GM18861 (cell line): ENCODE data around the gene ARHGAP44.

Experiments used
- ATAC-seq: cut with Tn5 transposase; IDR thresholded peaks from one replicate; pipeline ENCODE4 v1.9.1; 2021; ENCODE audit not compliant: unreplicated experiment

ARHGAP44 gene

DNA sequence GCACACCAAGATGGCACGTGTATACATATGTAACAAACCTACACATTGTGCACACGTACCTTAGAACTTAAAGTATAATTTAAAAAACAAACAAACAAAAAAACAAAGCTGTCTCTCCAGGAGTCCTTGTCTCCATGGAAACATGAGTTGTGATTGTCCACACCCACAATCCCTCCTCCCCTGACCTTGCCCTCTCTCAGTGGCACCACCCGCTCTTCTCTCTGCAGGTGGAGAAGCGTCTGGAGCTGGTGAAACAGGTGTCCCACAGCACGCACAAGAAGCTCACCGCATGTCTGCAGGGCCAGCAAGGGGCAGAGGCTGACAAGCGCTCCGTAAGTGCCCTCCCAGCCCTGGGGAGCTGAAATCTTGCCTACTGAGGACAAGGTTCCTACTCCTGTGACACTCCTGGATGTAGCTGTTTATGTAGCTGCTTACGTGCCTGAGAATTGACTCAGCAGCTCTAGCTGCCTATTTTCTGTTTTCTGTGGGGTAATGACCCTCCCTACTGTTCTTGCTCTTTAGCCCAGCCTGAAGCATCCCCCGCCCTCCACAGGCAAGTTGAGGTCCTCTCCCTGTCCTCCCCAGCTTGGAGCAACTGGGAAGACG lies 107.0 kb downstream of the ARHGAP44 start:
- ATAC-seq: no peak

DNA sequence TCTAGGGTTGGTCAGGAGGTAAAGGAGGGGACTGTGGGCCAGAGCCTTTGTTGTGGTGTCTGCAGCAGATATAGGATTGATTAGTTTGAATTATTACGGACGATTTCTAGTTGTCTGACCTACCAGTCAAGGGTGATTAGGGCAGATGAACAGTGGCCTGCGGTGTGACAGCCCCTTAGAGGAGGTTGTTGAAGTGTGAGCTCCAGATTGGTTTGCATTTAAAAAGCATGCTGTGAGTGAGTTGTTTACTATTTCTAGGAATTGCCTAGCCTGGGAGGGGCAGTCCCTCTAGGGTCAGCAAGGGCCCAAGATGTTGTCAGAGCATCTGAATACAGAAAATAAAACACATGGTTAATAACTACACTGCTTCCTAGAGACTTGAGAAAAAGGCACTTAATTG lies 108.8 kb downstream of the ARHGAP44 start:
- no peak for ATAC-seq

GRCh38 chr17:12899604-12900003 lies 110.3 kb downstream of the ARHGAP44 start:
- no peak for ATAC-seq

GRCh38 chr17:12900474-12900873 lies 111.2 kb downstream of the ARHGAP44 start:
- no peak for ATAC-seq

- no peak for ATAC-seq
These were observed 112.7 kb downstream of the ARHGAP44 start for GRCh38 chr17:12902046-12902445.

DNA sequence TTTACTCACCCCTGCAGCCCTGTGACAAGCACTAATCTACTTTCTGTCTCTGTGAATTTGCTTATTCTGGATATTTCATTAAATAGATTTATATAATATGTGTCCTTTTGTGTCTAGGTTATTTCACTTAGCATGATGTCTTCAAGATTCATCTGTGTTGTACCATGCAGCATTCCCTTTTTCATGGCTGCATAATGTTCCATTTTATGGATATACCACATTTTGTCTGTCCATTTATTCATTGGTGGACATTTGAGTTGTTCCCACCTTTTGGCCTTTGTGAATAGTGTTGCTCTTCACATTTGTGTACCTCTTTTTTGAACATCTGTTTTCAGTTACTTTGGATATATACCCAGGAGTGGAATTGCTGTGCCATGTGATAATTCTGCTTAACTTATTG lies 118.2 kb downstream of the ARHGAP44 start:
- no peak for ATAC-seq

- ATAC-seq: peak; percentile 79
These were observed 119.7 kb downstream of the ARHGAP44 start for GRCh38 chr17:12909046-12909445.

GRCh38 chr17:12909511-12909910 lies 120.2 kb downstream of the ARHGAP44 start:
- no peak for ATAC-seq

DNA sequence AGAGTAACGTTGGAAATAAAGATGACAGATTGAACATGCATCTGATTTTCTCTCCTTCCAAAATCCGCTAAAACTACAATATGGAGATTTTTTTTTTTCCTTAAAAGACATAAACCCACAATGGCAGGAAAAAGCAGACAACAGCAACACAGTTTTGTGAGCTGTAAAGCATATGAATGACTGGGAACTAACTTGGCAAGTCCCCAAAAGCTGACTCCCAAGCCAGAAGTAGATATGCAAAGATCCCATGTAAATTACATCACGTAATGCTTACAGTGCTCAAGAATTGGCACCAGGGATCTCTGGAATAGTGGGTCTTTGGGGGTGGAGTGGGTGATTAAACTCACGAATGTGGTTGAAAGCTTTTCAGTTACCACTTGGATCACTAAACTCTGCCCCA lies 121.9 kb downstream of the ARHGAP44 start:
- ATAC-seq: no peak

DNA sequence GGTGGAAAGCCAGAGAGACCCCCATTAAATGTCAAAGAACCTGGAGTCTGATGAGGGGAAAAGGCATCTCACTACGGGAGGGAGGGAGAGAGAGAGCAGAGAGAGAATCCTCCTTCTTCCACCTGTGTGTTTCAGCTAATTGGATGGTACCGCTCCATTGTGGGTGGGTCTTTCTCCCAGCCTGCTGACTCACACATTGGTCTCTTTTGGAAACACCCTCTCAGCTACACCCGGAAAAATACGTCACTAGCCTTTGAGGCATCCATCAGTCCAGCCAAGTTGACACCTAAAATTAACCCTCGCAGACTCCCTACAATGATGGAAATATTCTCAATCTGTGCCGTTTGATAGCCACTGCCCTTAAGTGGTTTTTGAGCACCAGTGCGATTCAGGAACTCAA lies 128.1 kb downstream of the ARHGAP44 start:
- no peak for ATAC-seq

DNA sequence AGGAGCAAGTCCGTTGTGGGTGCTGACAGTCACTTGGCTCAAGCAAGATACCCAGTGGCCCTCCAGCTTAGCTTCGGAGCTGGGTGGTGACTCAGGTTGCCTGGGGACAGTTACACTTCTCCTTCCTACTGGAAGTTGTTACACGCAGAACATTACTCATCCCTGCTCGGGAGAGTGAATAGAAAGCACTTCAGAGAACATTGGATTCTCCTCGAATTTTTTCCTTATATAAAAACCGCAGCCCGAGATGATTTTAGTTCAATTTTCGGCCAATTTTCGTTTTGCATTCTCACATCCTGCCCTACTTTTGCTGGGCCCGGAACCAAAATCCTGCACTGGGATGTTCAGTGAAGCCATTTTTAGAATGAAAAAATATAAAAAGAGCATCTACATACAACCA lies 128.8 kb downstream of the ARHGAP44 start:
- ATAC-seq: no peak

DNA sequence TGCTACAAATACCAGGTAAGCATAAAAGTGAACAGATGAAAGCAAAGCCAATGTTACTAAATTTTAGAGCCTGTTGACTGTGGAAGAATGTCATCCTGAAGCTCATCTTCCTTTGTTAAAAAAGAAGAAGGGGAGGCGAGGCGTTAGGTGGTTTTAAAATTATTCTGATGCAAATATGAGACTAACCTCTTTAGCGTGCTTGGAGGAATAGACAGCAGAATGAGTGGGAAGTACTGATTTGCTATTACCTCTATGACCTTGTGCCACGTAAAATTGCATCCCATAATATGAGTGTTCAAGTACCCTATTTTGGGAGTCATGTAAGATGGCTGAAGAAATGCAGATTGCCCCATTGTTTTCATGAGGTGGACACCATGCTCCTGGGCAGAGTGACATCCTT lies 132.8 kb downstream of the ARHGAP44 start:
- ATAC-seq: no peak

DNA sequence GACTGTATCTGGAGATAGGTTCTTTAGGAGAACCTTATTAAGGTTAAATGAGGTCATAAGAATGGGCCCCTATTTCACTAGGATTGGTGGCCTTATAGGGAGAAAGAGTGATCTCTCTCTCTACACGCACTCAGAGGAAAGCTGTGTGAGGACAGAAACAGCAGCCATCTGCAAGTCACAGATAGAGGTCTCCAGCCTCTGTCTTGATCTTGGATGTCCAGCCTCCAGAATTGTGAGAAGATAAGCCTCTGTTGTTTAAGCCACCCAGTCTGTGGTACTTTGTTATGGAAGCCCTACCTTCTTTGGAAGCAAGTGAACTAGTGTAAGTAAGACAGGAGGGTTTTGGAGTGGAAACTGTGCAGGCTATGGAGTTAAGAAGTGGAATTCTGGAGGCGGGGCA lies 135.3 kb downstream of the ARHGAP44 start:
- no peak for ATAC-seq

DNA sequence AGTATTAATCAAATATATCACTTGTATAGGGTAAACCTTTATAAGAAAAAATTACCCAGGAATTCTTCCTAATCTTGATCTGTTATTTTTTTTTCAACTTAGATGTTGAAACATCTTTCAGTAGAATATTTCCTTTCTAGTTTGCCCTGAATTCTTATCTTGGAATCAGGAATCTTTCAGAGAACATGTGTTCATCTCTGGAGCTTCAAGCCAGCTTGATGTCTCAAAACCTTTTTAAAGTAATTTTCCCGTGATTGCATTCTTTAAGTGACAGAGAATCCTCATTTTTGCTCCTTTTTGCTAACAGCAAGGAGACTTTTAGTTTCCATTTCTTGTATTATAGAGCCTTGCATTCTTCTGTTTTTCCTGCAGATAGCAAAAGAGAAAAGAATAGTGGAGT lies 137.7 kb downstream of the ARHGAP44 start:
- no peak for ATAC-seq

GRCh38 chr17:12927541-12928425 lies 138.5 kb downstream of the ARHGAP44 start:
- no peak for ATAC-seq

DNA sequence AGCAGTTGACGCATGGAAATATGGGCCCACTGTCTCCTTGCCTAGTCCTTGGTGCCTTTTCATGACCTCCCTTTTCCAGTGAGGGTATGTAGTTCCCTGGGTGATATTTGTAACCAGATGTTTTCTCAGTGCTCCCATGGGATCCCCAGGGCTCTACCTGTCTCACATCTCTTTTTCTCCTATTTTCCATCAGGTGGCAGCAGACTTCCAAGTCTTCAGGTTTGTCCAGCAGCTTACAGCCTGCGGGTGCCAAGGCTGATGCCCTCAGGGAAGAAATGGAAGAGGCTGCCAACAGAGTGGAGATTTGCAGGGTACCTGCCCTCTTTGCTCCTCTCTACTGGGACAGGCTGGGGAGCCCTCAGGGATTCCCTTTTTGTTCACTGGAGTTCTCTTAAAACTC lies 139.4 kb downstream of the ARHGAP44 start:
- ATAC-seq: no peak

DNA sequence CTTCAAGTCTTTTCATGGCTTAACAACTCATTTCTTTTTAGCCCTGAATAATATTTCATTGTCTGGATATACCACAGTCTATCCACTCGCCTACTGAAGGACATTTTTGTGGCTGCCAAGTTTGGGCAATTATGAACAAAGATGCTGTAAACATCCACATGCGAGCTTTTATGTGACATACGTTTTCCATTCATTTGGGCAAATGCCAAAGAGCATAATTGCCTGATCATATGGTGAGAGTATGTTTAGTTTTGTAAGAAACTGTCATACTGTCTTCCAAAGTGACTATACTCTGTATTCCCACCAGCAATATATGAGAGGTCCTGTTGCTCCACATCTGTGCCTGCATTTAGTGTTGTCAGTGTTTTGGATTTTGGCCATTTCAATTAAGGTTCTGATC lies 147.2 kb downstream of the ARHGAP44 start:
- ATAC-seq: no peak

- ATAC-seq: no peak
These were observed 151.4 kb downstream of the ARHGAP44 start for GRCh38 chr17:12940699-12941098.

- ATAC-seq: no peak
These were observed 157.7 kb downstream of the ARHGAP44 start for GRCh38 chr17:12947047-12947446.

DNA sequence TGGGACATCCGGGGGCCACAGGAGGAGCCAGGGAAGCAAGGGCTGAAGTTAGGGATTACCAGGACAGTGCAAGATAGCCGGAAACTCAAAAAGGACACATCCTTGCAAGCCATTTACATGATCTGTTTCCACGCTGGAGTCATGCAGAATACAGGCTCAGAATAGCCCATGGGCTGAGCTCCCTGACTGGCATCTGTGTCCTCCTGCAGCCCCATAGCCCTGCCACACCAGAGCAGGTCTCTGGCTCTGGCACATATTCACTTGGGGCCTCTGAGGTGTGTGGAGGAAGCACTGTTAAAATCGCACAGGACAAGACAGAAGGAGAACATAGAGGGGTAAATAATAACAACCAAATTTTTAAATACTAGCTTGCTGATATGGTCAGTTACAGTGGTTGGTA lies 162.7 kb downstream of the ARHGAP44 start:
- no peak for ATAC-seq

- ATAC-seq: no peak
These were observed 163.9 kb downstream of the ARHGAP44 start for GRCh38 chr17:12953156-12953555.

DNA sequence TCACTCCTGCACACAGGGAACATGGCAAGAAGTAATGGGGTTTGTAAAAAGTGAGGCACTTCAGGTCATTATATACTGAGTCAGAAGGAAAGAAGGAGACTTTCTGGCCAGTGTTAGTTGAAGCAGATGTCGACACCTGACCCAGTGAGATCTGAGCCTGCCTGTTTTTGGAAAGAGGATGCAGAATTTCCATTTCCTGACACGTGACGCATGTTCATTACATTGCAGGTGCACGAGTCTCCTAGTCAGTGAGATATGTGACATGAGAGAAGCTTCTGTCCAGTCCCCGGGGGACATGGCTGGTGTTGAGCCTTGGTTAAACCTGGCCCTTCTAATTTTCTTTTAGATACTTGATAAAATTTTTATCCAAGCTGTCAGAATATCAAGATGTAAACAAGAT lies 166.2 kb downstream of the ARHGAP44 start:
- ATAC-seq: no peak

DNA sequence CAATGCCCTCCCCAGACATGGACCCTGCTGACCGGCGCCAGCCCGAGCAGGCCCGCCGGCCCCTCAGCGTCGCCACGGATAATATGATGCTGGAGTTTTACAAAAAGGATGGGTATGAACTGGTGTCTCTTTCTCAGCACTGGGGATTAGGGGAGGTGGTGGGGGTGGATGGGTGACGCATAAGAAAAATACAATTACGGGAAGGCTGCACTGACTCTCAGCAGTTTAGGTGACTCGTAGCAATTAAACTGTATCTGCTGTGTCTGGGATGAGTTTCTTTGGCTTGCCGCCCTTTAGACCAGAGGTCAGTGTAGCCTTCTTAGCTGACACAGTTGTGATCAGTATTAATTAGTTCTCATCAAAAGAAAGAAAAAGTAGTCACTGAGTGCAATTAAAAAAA lies 169.5 kb downstream of the ARHGAP44 start:
- ATAC-seq: no peak
